HCT116 (cell line): ENCODE measurements around the gene AHRR. TPM values are rescaled to one million over a fixed set of nuclear protein-coding genes. Genes with fewer than 3 reads are reported as not detected.

Experiments used
- ATAC-seq: fragments of 200-7000 bp; cut with Tn5 transposase; 2 replicates; pipeline ENCODE4 v1.9.1; 2020; ENCODE audit warnings: mild to moderate bottlenecking, moderate library complexity
- BruUV-seq: library from RNA; stranded (reverse); fragments of 400-500 nt; replicated peaks from 2 replicates; lab custom pipeline; 2021; lab: Mats Ljungman, UMichigan
- CTCF ChIA-PET: fragments of 300-600 bp; sonication (Branson Sonifier 250); formaldehyde crosslinking; loops from one replicate; lab custom pipeline; 2021; ENCODE audit warnings: antibody characterized with exemption; lab: Charles Lee
- POLR2A ChIA-PET: fragments of 300-600, 350-600 bp; sonication (Branson Sonifier 250); formaldehyde crosslinking; loops from one replicate; lab custom pipeline; 2021; ENCODE audit warnings: antibody characterized with exemption; lab: Charles Lee
- RAD21 ChIA-PET, 2 experiments: fragments of 300-600 bp; sonication (Branson Sonifier 250); formaldehyde crosslinking; loops; one replicate each; lab custom pipeline; 2023; ENCODE audit warnings: low total read pairs in 2 of 2; ENCODE audit not compliant: uncharacterized antibody in 2 of 2, unreplicated experiment in 2 of 2, low non-redundant PET in 1 of 2; lab: Charles Lee
- DNase-seq: peaks from one replicate; pipeline ENCODE4 v3.0.0-alpha.2; 2010; ENCODE audit warnings: low read depth, low spot score
- H2AFZ ChIP-seq: fragments of 200-600 bp; shearing (Covaris generic), sonication (generic); 2 replicates; pipeline ENCODE4 v1.6.1; 2017; ENCODE audit warnings: low read depth, mixed run types, mixed read lengths, antibody characterized with exemption, low read length; ENCODE audit not compliant: poor library complexity, severe bottlenecking
- H3K27ac ChIP-seq: 2 replicates; pipeline ENCODE4 v1.5.1; 2012; ENCODE audit warnings: low read depth, low read length
- H3K27me3 ChIP-seq: fragments of 200-600 bp; sonication (generic); 2 replicates; pipeline ENCODE4 v1.6.1; 2016; ENCODE audit warnings: mixed run types, low read length, mixed read lengths; ENCODE audit not compliant: insufficient read depth
- H3K36me3 ChIP-seq, 2 experiments: fragments of 200-500 bp in 1 of 2; fragments of 200-600 bp in 1 of 2; sonication (Bioruptor generic) in 1 of 2; sonication (generic) in 1 of 2; 2 replicates each; pipeline versions ENCODE4 v1.5.1 to v1.6.1; 2014 to 2016; ENCODE audit warnings: low read length in 2 of 2, inconsistent platforms in 1 of 2, mixed read lengths in 1 of 2, mixed run types in 1 of 2; ENCODE audit not compliant: insufficient read depth in 2 of 2, control insufficient read depth in 1 of 2
- H3K4me1 ChIP-seq, 2 experiments: fragments of 200-600 bp in 1 of 2; sonication (generic) in 1 of 2; 2 replicates each; pipeline versions ENCODE4 v1.5.1 to v1.6.1; 2012 to 2017; ENCODE audit warnings: low read length in 2 of 2, inconsistent platforms in 1 of 2, mild to moderate bottlenecking in 1 of 2, mixed read lengths in 1 of 2, mixed run types in 1 of 2, moderate library complexity in 1 of 2; ENCODE audit not compliant: insufficient read depth in 2 of 2, control insufficient read depth in 1 of 2
- H3K4me2 ChIP-seq: fragments of 200-600 bp; sonication (generic); 2 replicates; pipeline ENCODE4 v1.6.1; 2017; ENCODE audit warnings: mixed run types, low read length, mixed read lengths
- H3K4me3 ChIP-seq, 2 experiments: fragments of 200-600 bp in 1 of 2; sonication (generic) in 1 of 2; replicated peaks in 1 of 2; 2 replicates each; pipeline ENCODE4 v1.5.1; 2011 to 2016; ENCODE audit warnings: low read length in 2 of 2, control low read depth in 1 of 2, low read depth in 1 of 2, mild to moderate bottlenecking in 1 of 2, mixed read lengths in 1 of 2, mixed run types in 1 of 2
- H3K79me2 ChIP-seq: fragments of 200-600 bp; sonication (generic); 2 replicates; pipeline ENCODE4 v1.6.1; 2017; ENCODE audit warnings: mild to moderate bottlenecking, mixed run types, low read length, moderate library complexity, mixed read lengths; ENCODE audit not compliant: insufficient read depth
- H3K9ac ChIP-seq: fragments of 200-600 bp; sonication (generic); 2 replicates; pipeline ENCODE4 v1.6.1; 2016; ENCODE audit warnings: low read length, mixed read lengths
- H3K9me2 ChIP-seq: fragments of 200-600 bp; sonication (generic), shearing (Covaris generic); 2 replicates; pipeline ENCODE4 v1.6.1; 2017; ENCODE audit warnings: mixed run types, mild to moderate bottlenecking, moderate library complexity; ENCODE audit not compliant: insufficient read depth
- H3K9me3 ChIP-seq, 2 experiments: fragments of 200-500 bp in 1 of 2; fragments of 200-600 bp in 1 of 2; sonication (Bioruptor generic) in 1 of 2; sonication (generic) in 1 of 2; 2 replicates each; pipeline ENCODE4 v1.6.1; 2014 to 2017; ENCODE audit warnings: low read length in 2 of 2, mixed read lengths in 2 of 2, inconsistent platforms in 1 of 2, low read depth in 1 of 2, mild to moderate bottlenecking in 1 of 2, mixed run types in 1 of 2, moderate library complexity in 1 of 2; ENCODE audit not compliant: control insufficient read depth in 1 of 2, insufficient read depth in 1 of 2
- H4K20me1 ChIP-seq: fragments of 200-600 bp; sonication (generic), shearing (Covaris generic); 2 replicates; pipeline ENCODE4 v1.6.1; 2017; ENCODE audit warnings: mixed run types, mild to moderate bottlenecking, moderate library complexity; ENCODE audit not compliant: insufficient read depth
- EZH2 ChIP-seq: fragments of 200-600 bp; sonication (generic); IDR thresholded peaks from 2 replicates; pipeline ENCODE4 v1.6.1; 2017; ENCODE audit warnings: antibody characterized with exemption, mixed run types
- JUND ChIP-seq: IDR thresholded peaks from 2 replicates; pipeline ENCODE4 v1.6.1; 2012
- POLR2AphosphoS5 ChIP-seq: IDR thresholded peaks from 2 replicates; pipeline ENCODE4 v1.6.1; 2011; ENCODE audit warnings: mild to moderate bottlenecking, low read depth, low read length, moderate library complexity
- SIN3A ChIP-seq: IDR thresholded peaks from 2 replicates; pipeline ENCODE4 v1.6.1; 2012; ENCODE audit warnings: low read depth
- SRF ChIP-seq: IDR thresholded peaks from 2 replicates; pipeline ENCODE4 v1.6.1; 2012; ENCODE audit warnings: low read depth
- YY1 ChIP-seq: IDR thresholded peaks from 2 replicates; pipeline ENCODE4 v1.6.1; 2011; ENCODE audit warnings: low read length, low read depth, moderate library complexity, mild to moderate bottlenecking; ENCODE audit not compliant: insufficient replicate concordance; ENCODE audit errors: extremely low read depth
- intact Hi-C: fragments of 100-400 bp; cut with micrococcal nuclease; formaldehyde crosslinking; loops from 2 replicates; pipeline ENCODE4 v1.10.0; 2022
- total RNA-seq: library from RNA; stranded (reverse); gene quantifications from one replicate; pipeline ENCODE4 v1.2.1, GENCODE V29; 2021; ENCODE audit not compliant: unreplicated experiment
- TF ChIP-seq, protein P1 (sequence below): IDR thresholded peaks from 2 replicates; pipeline ENCODE4 v1.6.1; 2011; ENCODE audit warnings: mild to moderate bottlenecking, low read length, moderate library complexity; ENCODE audit not compliant: insufficient replicate concordance; ENCODE audit errors: extremely low read depth

Gene AHRR
- total RNA-seq, 1 experiment from 2014 or later = 12.7 TPM

DNA sequence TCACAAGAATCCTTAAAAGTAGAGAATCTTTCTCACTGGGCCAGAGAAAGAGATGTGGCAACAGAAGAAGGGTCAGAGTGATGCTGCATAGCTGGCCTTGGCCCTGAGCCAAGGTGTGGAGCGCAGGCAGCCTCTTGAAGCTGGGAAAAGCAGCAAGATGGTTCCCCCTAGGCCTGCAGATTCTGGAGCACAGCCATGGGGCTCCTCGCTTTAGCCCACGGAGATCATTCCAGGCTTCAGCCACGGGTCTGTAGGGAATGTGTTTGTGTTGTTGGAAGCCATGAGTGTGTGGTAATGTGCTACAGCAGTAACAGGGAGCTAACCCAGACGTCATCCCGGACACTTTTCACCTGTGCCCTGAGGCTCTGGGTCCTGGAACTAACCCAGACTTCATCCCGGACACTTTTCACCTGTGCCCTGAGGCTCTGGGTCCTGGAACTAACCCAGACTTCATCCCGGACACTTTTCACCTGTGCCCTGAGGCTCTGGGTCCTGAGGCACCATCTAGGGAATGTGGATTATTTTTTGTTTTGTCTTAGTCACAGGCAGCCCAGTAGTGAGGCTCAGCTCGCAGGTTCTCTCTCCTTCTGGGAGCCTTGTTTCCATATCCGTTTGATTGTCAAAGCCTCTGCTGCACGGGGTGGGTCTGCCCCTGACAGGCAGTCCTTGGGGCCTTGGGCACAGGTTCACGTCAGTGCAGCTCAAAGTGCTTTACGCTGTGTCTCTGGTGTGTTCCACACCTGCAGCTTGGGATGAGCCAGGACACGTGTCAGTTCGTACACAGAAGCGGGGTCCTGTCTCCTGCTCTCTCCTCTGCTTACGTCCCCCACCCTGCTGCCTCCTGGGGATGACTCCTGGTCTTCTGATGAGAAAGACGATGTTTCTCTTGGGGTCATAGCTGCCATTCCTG lies 65.2 kb downstream of the AHRR start:
- Histone ChIP-seq H3K4me3 (no peak overlapping the region), H3K27ac (no peak overlapping the region), H3K9ac (no peak overlapping the region), H3K36me3 (no peaks in the 10 kb centered on the region), H3K9me2 (no peaks in the 10 kb centered on the region), H4K20me1 (no peaks in the 10 kb centered on the region), H3K9me3 (peaks cover 0 to 4% of the 10 kb centered on the region in 2 experiments; a peak in 1 of 4 replicates), H2AFZ (no peak overlapping the region), H3K4me2 (no peak overlapping the region), H3K79me2 (no peaks in the 10 kb centered on the region), H3K4me1 (peaks cover 4 to 21% of the 10 kb centered on the region in 2 experiments; a peak in 3 of 4 replicates), H3K27me3 (no peaks in the 10 kb centered on the region)
- no peak for TF ChIP-seq SRF
- TF ChIP-seq YY1 = no peak
- no peak for TF ChIP-seq EZH2
- TF ChIP-seq SIN3A = no peak
- TF ChIP-seq POLR2AphosphoS5 = no peak
- TF ChIP-seq, protein P1, sequence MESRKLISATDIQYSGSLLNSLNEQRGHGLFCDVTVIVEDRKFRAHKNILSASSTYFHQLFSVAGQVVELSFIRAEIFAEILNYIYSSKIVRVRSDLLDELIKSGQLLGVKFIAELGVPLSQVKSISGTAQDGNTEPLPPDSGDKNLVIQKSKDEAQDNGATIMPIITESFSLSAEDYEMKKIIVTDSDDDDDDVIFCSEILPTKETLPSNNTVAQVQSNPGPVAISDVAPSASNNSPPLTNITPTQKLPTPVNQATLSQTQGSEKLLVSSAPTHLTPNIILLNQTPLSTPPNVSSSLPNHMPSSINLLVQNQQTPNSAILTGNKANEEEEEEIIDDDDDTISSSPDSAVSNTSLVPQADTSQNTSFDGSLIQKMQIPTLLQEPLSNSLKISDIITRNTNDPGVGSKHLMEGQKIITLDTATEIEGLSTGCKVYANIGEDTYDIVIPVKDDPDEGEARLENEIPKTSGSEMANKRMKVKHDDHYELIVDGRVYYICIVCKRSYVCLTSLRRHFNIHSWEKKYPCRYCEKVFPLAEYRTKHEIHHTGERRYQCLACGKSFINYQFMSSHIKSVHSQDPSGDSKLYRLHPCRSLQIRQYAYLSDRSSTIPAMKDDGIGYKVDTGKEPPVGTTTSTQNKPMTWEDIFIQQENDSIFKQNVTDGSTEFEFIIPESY = no peak
- no peak for TF ChIP-seq JUND
- POLR2A ChIA-PET = no interaction called here
- RAD21 ChIA-PET = no interaction called here
- intact Hi-C loops = no loop called here
- BruUV-seq = no TSS peak
- CTCF ChIA-PET = no interaction called here
- ATAC-seq (peak; percentile 19; the same call in 1 of the 2 replicates), DNase-seq (no peak)
